GM13976 (cell line): Measurements from ENCODE around the gene APOBEC3G.

Experiments
- DNase-seq: peaks from one replicate; pipeline ENCODE4 v3.0.0; 2012; ENCODE audit warnings: low spot score
- in situ Hi-C: fragments of 300-500 bp; cut with MboI; formaldehyde crosslinking; loops from one replicate; pipeline ENCODE4 v1.12.0; 2022; ENCODE audit warnings: low sequenced_read_pairs, mixed read lengths, inconsistent platforms; ENCODE audit not compliant: unreplicated experiment
- TF ChIP-seq, protein P1 (sequence below): IDR thresholded peaks from 2 replicates; pipeline ENCODE4 v1.5.1; 2012; ENCODE audit warnings: borderline replicate concordance, mild to moderate bottlenecking; ENCODE audit not compliant: insufficient read depth; ENCODE audit errors: extremely low read depth, missing control alignments, control extremely low read depth

Gene APOBEC3G

DNA sequence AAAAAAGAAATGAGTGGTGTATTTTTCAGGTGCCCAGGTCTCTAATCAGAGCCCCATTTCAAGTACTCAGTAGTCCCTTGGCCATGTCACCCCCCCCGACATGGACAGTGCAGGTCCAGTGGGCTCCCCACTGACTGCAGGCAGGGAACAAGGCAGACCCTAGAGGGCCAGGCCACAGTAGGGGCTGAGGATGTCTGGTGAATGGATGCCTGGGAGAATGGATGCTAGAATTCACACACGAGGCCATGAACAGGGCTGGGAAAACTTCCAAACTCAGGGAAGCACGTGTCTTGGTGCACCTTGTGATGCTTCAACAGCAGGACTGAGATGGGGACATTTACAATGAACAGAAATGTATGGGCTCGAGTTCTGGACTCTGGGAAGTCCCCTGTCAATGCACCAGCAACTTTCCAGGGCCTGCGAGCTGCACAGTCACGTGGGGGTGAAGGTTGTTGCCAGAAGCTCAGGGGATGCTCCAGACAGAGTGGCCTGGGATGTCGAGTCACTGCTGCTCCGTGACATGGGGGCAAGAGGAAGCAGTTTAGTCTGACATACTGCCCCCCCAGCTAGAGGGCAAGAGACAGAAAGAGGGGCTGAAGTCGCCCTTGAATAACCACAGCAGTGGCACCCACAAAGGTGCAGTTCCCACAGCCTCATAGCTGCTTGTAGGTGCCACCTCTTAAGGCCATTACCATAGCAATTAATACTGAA is 3.1 kb downstream of the APOBEC3G start:
- no peak for DNase-seq
- TF ChIP-seq, protein P1, sequence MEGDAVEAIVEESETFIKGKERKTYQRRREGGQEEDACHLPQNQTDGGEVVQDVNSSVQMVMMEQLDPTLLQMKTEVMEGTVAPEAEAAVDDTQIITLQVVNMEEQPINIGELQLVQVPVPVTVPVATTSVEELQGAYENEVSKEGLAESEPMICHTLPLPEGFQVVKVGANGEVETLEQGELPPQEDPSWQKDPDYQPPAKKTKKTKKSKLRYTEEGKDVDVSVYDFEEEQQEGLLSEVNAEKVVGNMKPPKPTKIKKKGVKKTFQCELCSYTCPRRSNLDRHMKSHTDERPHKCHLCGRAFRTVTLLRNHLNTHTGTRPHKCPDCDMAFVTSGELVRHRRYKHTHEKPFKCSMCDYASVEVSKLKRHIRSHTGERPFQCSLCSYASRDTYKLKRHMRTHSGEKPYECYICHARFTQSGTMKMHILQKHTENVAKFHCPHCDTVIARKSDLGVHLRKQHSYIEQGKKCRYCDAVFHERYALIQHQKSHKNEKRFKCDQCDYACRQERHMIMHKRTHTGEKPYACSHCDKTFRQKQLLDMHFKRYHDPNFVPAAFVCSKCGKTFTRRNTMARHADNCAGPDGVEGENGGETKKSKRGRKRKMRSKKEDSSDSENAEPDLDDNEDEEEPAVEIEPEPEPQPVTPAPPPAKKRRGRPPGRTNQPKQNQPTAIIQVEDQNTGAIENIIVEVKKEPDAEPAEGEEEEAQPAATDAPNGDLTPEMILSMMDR: no peak
- in situ Hi-C loops: no loop called here

DNA sequence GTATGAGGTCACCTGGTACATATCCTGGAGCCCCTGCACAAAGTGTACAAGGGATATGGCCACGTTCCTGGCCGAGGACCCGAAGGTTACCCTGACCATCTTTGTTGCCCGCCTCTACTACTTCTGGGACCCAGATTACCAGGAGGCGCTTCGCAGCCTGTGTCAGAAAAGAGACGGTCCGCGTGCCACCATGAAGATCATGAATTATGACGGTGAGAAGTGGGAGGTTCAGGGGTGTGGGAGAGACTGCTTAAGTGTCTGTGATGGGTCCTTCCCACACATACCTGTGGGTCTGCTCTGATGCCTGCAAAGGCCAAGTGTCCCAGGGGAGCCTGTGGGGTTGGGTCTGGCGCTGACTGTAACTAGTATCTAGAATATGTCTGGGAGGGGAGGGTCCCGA is 3.9 kb downstream of the APOBEC3G start:
- no peak for DNase-seq
- TF ChIP-seq, protein P1: no peak
- in situ Hi-C loops: no loop called here

DNA sequence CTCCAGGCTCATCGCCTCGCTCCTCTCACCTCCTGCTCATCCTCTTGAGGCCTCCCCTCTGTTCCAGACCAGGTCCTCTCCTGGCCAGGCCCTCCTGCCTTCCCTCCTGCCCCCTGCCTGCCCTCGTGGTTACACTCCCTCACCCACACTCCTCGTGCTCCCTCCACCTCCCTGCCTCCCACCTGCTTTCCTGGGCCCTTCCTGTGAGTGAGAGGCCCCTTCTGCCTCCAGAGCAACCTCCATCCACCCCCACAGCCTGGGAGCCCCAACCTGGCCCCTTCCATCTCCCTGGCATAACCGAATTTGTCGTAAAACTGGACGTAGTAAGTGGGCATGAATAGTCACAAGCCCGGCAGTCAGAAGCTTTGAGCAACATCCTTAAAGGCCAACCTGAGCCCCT is 4.5 kb downstream of the APOBEC3G start:
- DNase-seq: no peak
- in situ Hi-C loops: no loop called here
- TF ChIP-seq, protein P1: no peak

DNA sequence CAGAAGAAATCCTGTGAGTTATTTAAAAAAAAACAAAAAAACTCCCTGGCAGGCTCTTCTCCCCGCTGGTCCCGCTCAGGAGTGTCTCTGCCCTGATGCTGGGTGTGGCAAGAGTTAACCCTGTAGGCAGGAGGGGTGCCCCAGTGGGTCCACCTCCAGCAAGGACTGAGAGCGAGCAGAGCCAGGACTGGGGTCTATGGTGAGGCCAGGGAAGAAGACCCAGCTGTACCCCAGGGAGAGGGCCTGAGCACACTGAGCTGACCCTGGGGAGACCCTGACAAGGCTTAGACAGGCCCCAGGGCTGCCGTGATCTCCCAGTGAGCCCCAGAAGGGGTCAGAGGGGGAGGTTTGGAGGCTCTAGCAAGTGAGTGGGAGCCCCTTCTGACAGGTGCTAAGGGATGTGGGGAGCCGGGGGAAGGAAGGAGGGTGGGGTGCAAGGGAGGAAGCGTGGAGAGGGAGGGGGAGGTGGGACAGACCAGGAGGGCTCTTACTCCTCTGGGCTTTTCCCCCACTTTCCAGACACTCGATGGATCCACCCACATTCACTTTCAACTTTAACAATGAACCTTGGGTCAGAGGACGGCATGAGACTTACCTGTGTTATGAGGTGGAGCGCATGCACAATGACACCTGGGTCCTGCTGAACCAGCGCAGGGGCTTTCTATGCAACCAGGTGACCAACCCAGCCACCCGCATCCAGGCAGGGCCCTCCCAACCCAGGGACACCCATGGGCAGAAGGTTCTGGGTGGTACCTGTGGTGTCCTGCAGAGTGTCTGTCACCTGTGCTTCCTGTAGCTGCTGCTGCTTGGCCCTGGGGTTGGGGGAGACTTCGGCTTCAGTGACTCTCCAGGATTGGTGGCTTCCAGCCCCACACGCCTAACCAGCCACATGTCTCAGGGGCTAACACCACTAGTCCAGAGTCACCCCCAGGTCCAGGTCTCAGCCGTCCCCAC is 6.4 kb downstream of the APOBEC3G start:
- no peak for DNase-seq
- TF ChIP-seq, protein P1: no peak
- in situ Hi-C loops: no loop called here

DNA sequence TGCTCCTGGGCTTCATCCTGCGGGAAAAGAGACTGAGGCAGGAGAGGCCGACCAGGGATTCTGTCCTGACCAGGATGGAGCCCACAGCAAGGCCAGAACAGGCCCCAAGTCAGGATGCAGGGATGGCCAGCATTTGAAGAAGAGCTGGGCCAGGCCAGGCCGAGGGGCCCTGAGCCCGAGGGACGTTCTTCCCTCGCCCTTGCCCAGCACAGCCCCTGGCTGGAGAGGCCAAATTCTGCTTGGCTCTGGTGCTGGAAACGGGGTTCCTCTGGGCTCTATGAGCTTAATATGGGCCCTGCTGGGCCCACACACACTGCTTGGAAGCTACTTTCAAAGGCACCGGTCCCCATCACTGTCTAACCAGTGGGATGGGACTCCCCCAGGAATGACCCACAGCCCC is 7.6 kb downstream of the APOBEC3G start:
- TF ChIP-seq, protein P1: no peak
- in situ Hi-C loops: no loop called here
- no peak for DNase-seq

DNA sequence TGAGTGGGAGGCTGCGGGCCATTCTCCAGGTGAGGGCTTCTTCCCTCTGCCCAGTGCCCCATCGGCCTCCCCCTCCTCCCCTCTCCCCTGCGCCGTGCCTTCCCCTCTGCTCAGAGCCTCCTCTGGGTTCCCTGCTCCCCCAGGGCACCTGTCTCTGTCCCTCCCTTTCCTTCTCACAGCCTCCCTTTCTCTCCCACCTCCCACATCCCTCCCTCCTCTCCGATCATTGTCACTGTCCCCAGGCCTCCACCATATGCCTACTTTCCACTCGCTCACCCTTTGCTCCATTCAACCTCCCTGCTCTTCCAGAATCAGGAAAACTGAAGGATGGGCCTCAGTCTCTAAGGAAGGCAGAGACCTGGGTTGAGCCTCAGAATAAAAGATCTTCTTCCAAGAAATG is 10.0 kb downstream of the APOBEC3G start:
- no peak for DNase-seq
- TF ChIP-seq, protein P1: no peak
- in situ Hi-C loops: no loop called here
